Vagina (tissue), 2 donors: ENCODE data around the gene HSD17B14. TPM values are rescaled to one million over a fixed set of nuclear protein-coding genes. Genes with fewer than 3 reads are reported as not detected.
"Not testable (repeated sequence)": the region's sequence is repeated elsewhere in the genome, so short reads cannot be mapped to it uniquely, and the experiment has no call there.

Source experiments
- DNase-seq, 2 donors: peaks; one replicate each; pipeline ENCODE4 v3.0.0-alpha.2; 2017; ENCODE audit errors: extremely low spot score in 2 of 2
- H3K27ac ChIP-seq: fragments of 200-600 bp; sonication (generic); one replicate; pipeline ENCODE4 v1.5.1; 2019
- H3K27me3 ChIP-seq: fragments of 200-600 bp; sonication (generic); one replicate; pipeline ENCODE4 v1.5.1; 2019
- H3K36me3 ChIP-seq, 2 donors: fragments of 200-600 bp; sonication (generic); one replicate each; pipeline ENCODE4 v1.5.1; 2017 to 2019
- H3K4me1 ChIP-seq: fragments of 200-600 bp; sonication (generic); one replicate; pipeline ENCODE4 v1.5.1; 2019
- H3K4me3 ChIP-seq, 2 donors: fragments of 200-600 bp; sonication (generic); 1 replicate in 1 of 2; 2 replicates in 1 of 2; pipeline ENCODE4 v1.5.1; 2016 to 2019
- H3K9me3 ChIP-seq: fragments of 200-600 bp; sonication (generic); one replicate; pipeline ENCODE4 v1.5.1; 2019
- POLR2A ChIP-seq, 2 donors: fragments of 450-650 bp; IDR thresholded peaks; one replicate each; pipeline ENCODE4 v1.6.1; 2017; ENCODE audit warnings: antibody characterized with exemption in 2 of 2, mild to moderate bottlenecking in 2 of 2, moderate library complexity in 2 of 2
- POLR2AphosphoS5 ChIP-seq, 2 donors: sonication (generic); formaldehyde crosslinking; IDR thresholded peaks; one replicate each; pipeline ENCODE4 v1.9.0; 2017; ENCODE audit warnings: antibody characterized with exemption in 2 of 2, mild to moderate bottlenecking in 2 of 2, low read depth in 1 of 2; ENCODE audit not compliant: insufficient read depth in 1 of 2
- intact Hi-C: fragments of 100-400 bp; cut with DNase I; formaldehyde crosslinking; loops from one replicate; pipeline ENCODE4 v1.15.1; 2023
- total RNA-seq: library from RNA; depleted of rRNA; stranded (reverse); fragments of >200 nt; gene quantifications from one replicate; pipeline ENCODE4 v1.2.3, GENCODE V29; 2016
- TF ChIP-seq, protein P1 (sequence below), 3 experiments: fragments of 450-650 bp in 2 of 3; fragments of 200-600 bp in 1 of 3; sonication (generic) in 1 of 3; IDR thresholded peaks; one replicate each; pipeline ENCODE4 v1.5.1; 2017 to 2019; ENCODE audit warnings: antibody characterized with exemption in 3 of 3, mild to moderate bottlenecking in 2 of 3, moderate library complexity in 2 of 3

Gene HSD17B14
- total RNA-seq, 1 donor from 2014 or later: 19.2 TPM

DNA sequence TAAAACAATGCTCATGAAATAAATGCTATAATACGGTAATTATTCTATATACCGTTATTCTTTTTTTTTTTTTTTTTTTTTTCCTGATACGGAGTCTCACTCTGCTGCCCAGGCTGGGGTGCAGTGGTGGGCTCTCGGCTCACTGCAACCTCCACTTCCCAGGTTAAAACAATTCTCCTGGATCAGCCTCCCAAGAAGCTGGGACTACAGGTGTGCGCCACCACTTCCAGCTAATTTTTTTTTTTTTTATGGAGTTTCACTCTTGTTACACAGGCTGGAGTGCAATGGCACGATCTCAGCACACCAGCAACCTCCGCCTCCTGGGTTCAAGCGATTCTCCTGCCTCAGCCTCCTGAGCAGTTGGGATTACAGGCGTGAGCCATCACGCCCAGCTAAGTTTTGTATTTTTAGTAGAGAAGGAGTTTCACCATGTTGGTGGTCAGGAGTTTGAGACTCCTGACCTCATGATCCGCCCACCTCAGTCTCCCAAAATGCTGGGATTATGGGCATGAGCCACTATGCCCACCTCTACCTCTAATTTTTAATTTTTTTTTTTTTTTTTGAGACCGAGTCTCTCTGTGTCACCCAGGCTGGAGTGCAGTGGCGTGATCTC is 42.8 kb upstream of the HSD17B14 start:
- H3K27ac ChIP-seq: peak overlapping the region; percentile 54
- no peaks in the 10 kb centered on the region for H3K27me3 ChIP-seq
- peaks cover 36% of the 10 kb centered on the region for H3K4me1 ChIP-seq
- H3K4me3 ChIP-seq: no peak overlapping the region
- intact Hi-C loops: loop anchor here (10.0 kb wide), 1 partner anchor 86 kb away; the partner anchor contains the start of gene FTL
- TF ChIP-seq, protein P1, sequence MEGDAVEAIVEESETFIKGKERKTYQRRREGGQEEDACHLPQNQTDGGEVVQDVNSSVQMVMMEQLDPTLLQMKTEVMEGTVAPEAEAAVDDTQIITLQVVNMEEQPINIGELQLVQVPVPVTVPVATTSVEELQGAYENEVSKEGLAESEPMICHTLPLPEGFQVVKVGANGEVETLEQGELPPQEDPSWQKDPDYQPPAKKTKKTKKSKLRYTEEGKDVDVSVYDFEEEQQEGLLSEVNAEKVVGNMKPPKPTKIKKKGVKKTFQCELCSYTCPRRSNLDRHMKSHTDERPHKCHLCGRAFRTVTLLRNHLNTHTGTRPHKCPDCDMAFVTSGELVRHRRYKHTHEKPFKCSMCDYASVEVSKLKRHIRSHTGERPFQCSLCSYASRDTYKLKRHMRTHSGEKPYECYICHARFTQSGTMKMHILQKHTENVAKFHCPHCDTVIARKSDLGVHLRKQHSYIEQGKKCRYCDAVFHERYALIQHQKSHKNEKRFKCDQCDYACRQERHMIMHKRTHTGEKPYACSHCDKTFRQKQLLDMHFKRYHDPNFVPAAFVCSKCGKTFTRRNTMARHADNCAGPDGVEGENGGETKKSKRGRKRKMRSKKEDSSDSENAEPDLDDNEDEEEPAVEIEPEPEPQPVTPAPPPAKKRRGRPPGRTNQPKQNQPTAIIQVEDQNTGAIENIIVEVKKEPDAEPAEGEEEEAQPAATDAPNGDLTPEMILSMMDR (IDR thresholded peaks at IDR 0.05): no peak
- TF ChIP-seq POLR2A (IDR thresholded peaks at IDR 0.05): no peak
- no peak for TF ChIP-seq POLR2AphosphoS5 (IDR thresholded peaks at IDR 0.05; ENCODE audit: insufficient read depth in 1 of 2, low read depth in 1 of 2)
- DNase-seq: no peak
- H3K36me3 ChIP-seq: peaks cover 0 to 25% of the 10 kb centered on the region in 2 donors
- H3K9me3 ChIP-seq: no peaks in the 10 kb centered on the region

DNA sequence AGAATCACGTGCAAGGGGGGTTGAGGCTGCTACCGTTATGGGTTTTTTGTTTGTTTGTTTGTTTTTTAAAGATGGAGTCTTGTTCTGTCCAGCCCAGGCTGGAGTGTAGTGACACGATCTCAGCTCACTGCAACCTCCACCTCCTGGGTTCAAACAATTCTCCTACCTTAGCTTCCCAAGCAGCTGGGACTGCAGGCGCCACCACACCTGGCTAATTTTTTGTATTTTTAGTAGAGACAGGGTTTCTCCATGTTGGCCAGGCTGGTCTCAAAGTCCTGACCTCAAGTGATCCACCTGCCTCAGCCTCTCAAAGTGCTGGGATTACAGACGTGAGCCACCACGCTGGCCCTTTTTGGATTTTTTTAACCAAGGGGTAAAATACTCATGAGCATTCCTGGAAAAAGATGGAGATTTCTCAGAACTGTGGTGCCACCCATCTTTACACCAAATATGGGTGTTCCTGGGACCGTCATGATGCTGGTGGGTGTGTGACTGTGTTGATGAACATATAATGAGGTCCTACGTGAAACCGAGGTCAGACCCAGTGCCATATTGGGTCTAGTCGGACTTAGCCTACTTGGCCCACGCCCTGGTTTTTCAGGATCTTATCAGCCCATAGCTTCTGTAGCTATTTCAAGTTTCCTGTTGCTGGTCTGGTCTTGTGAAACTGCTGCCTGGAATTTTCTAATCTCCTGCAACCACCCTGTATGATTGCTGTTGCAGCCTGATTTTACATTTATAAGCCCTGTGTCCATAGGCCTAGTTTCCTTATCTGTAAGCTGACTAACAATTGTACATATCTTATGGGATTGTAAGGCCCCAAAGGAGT is 42.1 kb upstream of the HSD17B14 start:
- no peak for DNase-seq
- Histone ChIP-seq H3K9me3 (no peaks in the 10 kb centered on the region), H3K27ac (peak overlapping the region; percentile 54), H3K4me1 (peaks cover 43% of the 10 kb centered on the region), H3K27me3 (no peaks in the 10 kb centered on the region), H3K36me3 (peaks cover 0 to 27% of the 10 kb centered on the region in 2 donors), H3K4me3 (no peak overlapping the region)
- TF ChIP-seq POLR2A (IDR thresholded peaks at IDR 0.05): no peak
- TF ChIP-seq POLR2AphosphoS5 (IDR thresholded peaks at IDR 0.05; ENCODE audit: insufficient read depth in 1 of 2, low read depth in 1 of 2): no peak
- TF ChIP-seq, protein P1 (IDR thresholded peaks at IDR 0.05): no peak
- intact Hi-C loops: loop anchor here (10.0 kb wide), 1 partner anchor 86 kb away; the partner anchor contains the start of gene FTL

DNA sequence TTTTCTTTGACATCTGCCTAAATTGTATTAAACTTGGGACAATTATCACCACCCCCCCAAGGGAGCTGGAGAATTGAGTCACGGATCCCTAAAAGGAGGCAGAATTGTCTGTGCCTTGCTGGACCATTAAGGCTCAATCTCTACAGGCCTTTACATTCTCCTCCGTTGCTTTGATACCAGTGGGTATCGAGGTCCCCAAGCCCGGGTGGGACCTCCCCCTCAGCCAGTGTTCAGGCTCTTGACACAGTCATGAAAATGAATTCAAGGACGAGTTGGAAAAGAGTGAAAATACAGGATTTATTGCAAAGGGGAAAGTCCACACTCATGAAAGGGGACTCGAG is 41.5 kb upstream of the HSD17B14 start:
- TF ChIP-seq POLR2A (IDR thresholded peaks at IDR 0.05) (no peak), POLR2AphosphoS5 (IDR thresholded peaks at IDR 0.05; ENCODE audit: insufficient read depth in 1 of 2, low read depth in 1 of 2) (no peak)
- TF ChIP-seq, protein P1 (IDR thresholded peaks at IDR 0.05): no peak
- Histone ChIP-seq H3K4me1 (peaks cover 46% of the 10 kb centered on the region), H3K9me3 (no peaks in the 10 kb centered on the region), H3K4me3 (no peak overlapping the region), H3K27ac (peak overlapping the region; percentile 54), H3K27me3 (no peaks in the 10 kb centered on the region), H3K36me3 (peaks cover 0 to 27% of the 10 kb centered on the region in 2 donors)
- intact Hi-C loops: loop anchor here (10.0 kb wide), 1 partner anchor 87 kb away; the partner anchor contains the start of gene FTL
- DNase-seq: no peak

DNA sequence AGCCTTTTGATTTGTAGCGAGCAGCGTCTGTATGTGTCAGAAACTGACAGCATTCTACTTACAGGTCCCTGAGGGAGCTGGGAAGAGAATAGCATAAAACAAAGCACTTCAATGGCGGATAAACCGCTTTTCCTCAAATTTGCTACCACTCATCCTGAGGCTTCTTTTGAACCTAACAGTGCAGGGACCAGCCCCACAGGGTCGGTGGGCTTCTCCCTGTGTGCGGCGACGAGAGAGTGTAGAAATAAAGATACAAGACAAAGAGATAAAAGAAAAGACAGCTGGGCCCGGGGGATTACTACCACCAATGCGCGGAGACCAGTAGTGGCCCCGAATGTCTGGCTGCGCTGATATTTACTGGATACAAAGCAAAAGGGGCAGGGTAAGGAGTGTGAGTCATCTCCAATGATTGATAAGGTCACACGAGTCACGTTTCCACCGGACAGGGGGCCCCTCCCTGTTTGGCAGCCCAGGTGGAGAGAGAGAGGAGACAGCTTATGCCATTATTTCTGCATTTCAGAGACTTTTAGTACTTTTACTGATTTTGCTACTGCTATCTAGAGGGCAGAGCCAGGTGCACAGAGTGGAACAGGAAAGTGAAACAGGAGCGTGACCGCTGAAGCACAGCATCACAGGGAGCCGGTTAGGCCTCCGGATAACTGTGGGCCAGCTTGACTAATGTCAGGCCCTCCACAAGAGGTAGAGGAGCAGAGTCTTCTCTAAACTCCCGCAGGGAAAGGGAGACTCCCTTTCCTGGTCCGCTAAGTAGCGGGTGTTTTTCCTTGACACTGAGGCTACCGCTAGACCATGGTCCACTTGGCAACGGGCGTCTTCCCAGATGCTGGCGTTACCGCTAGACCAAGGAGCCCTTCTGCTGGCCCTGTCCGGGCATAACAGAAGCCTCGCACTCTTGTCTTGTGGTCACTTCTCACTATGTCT is 40.0 kb upstream of the HSD17B14 start:
- not testable (repeated sequence) for H3K9me3 ChIP-seq, DNase-seq, H3K27me3 ChIP-seq
- Histone ChIP-seq H3K27ac (peak overlapping the region; percentile 100), H3K4me1 (peaks cover 46% of the 10 kb centered on the region), H3K36me3 (peaks cover 0 to 27% of the 10 kb centered on the region in 2 donors), H3K4me3 (peak overlapping the region in 1 of 2 donors; percentile 88)
- intact Hi-C loops: loop anchor here (10.0 kb wide), 1 partner anchor 88 kb away; the partner anchor contains the start of gene FTL
